T47D (cell line): ENCODE measurements around the gene ATP1A3.
A peak's percentile ranks its signal among the peaks of the same experiment; 100 is the strongest.
"Not testable (repeated sequence)": the region's sequence is repeated elsewhere in the genome, so short reads cannot be mapped to it uniquely, and the experiment has no call there.

Experiments
- DNase-seq, 2 experiments: peaks; one replicate each; pipeline versions ENCODE4 v3.0.0 to v3.0.0-alpha.2; 2011 to 2012; ENCODE audit warnings: low read depth in 1 of 2, low spot score in 1 of 2
- JUND ChIP-seq: IDR thresholded peaks from 2 replicates; pipeline ENCODE4 v1.6.1; 2012; ENCODE audit warnings: low read depth
- in situ Hi-C: cut with HindIII; loops from 2 replicates; pipeline ENCODE4 v1.10.0; 2016; ENCODE audit warnings: low sequenced_read_pairs, low pct_unique_long_range_greater_than_20kb

Gene ATP1A3

GRCh38 chr19:41999071-41999877, 5.2 kb upstream of the ATP1A3 start:
- TF ChIP-seq JUND = no peak
- DNase-seq = no peak
- in situ Hi-C loops = no loop called here

- DNase-seq = peak in 1 of 2 experiments; percentile 48
- in situ Hi-C loops = no loop called here
- no peak for TF ChIP-seq JUND
Observed at GRCh38 chr19:41998246-41999020, 4.4 kb upstream of the ATP1A3 start.

- no peak for DNase-seq
- TF ChIP-seq JUND = no peak
- in situ Hi-C loops = no loop called here
Observed at GRCh38 chr19:41997851-41998229, 3.8 kb upstream of the ATP1A3 start.

GRCh38 chr19:41997121-41997850, 3.3 kb upstream of the ATP1A3 start:
- in situ Hi-C loops = no loop called here
- peak; percentile 55 to 83 for DNase-seq
- TF ChIP-seq JUND = no peak

GRCh38 chr19:41995959-41996797, 2.1 kb upstream of the ATP1A3 start:
- TF ChIP-seq JUND = no peak
- in situ Hi-C loops = no loop called here
- DNase-seq = no peak

- DNase-seq = no peak
- TF ChIP-seq JUND = no peak
- in situ Hi-C loops = no loop called here
Observed at GRCh38 chr19:41994994-41995958, 1.2 kb upstream of the ATP1A3 start.

- no peak for TF ChIP-seq JUND
- in situ Hi-C loops = no loop called here
- no peak for DNase-seq
Observed at GRCh38 chr19:41994521-41994971, 516 bp upstream of the ATP1A3 start.

- DNase-seq, in situ Hi-C loops: not testable (repeated sequence)
Observed at GRCh38 chr19:41991925-41992569, 2.0 kb downstream of the ATP1A3 start.

GRCh38 chr19:41991025-41991424, 3.0 kb downstream of the ATP1A3 start:
- DNase-seq = no peak
- TF ChIP-seq JUND = no peak
- in situ Hi-C loops = no loop called here

GRCh38 chr19:41990615-41991014, 3.4 kb downstream of the ATP1A3 start:
- DNase-seq = no peak
- no peak for TF ChIP-seq JUND
- in situ Hi-C loops = no loop called here

GRCh38 chr19:41990028-41990427, 4.0 kb downstream of the ATP1A3 start:
- TF ChIP-seq JUND = no peak
- in situ Hi-C loops = no loop called here
- no peak for DNase-seq
